HG03060 (cell line): Measurements from ENCODE around the gene GASK1A.
"Not testable (repeated sequence)": the region's sequence is repeated elsewhere in the genome, so short reads cannot be mapped to it uniquely, and the experiment has no call there.

ENCODE experiments used
- ATAC-seq: cut with Tn5 transposase; IDR thresholded peaks from one replicate; pipeline ENCODE4 v1.9.1; 2021; ENCODE audit warnings: low read depth, moderate number of reproducible peaks; ENCODE audit not compliant: unreplicated experiment

The GASK1A gene

GRCh38 chr3:43055806-43056770 is 77.0 kb downstream of the GASK1A start:
- no peak for ATAC-seq

GRCh38 chr3:43059456-43059855 is 80.3 kb downstream of the GASK1A start:
- ATAC-seq = no peak

GRCh38 chr3:43061101-43061895 is 82.2 kb downstream of the GASK1A start:
- ATAC-seq = no peak

- ATAC-seq = no peak
Measured at GRCh38 chr3:43062040-43062563, 83.0 kb downstream of the GASK1A start.

GRCh38 chr3:43062564-43063040 is 83.5 kb downstream of the GASK1A start:
- ATAC-seq = no peak

GRCh38 chr3:43063114-43063513 is 84.0 kb downstream of the GASK1A start:
- ATAC-seq = no peak

GRCh38 chr3:43070670-43071069 is 91.6 kb downstream of the GASK1A start:
- not testable (repeated sequence) for ATAC-seq

GRCh38 chr3:43071313-43071893 is 92.3 kb downstream of the GASK1A start:
- ATAC-seq = no peak

GRCh38 chr3:43072361-43072760 is 93.2 kb downstream of the GASK1A start:
- no peak for ATAC-seq

- no peak for ATAC-seq
Measured at GRCh38 chr3:43073116-43073835, 94.2 kb downstream of the GASK1A start.

- ATAC-seq = no peak
Measured at GRCh38 chr3:43073836-43074220, 94.7 kb downstream of the GASK1A start.

- ATAC-seq = no peak
Measured at GRCh38 chr3:43074482-43074881, 95.4 kb downstream of the GASK1A start.

- ATAC-seq = no peak
Measured at GRCh38 chr3:43074901-43075689, 96.0 kb downstream of the GASK1A start.

GRCh38 chr3:43075904-43076661 is 97.0 kb downstream of the GASK1A start:
- no peak for ATAC-seq

- no peak for ATAC-seq
Measured at GRCh38 chr3:43076857-43077256, 97.7 kb downstream of the GASK1A start.

- ATAC-seq = no peak
Measured at GRCh38 chr3:43077261-43077660, 98.2 kb downstream of the GASK1A start.

- no peak for ATAC-seq
Measured at GRCh38 chr3:43077707-43078106, 98.6 kb downstream of the GASK1A start.

GRCh38 chr3:43079536-43080332 is 100.6 kb downstream of the GASK1A start:
- no peak for ATAC-seq
